HG03469 (cell line): ENCODE results near the gene ZNF484.
"Not testable (repeated sequence)": the region's sequence is repeated elsewhere in the genome, so short reads cannot be mapped to it uniquely, and the experiment has no call there.

Source experiments
- ATAC-seq: cut with Tn5 transposase; IDR thresholded peaks from one replicate; pipeline ENCODE4 v1.9.1; 2021; ENCODE audit warnings: mild to moderate bottlenecking, moderate library complexity, moderate number of reproducible peaks; ENCODE audit not compliant: unreplicated experiment

ZNF484 gene

DNA sequence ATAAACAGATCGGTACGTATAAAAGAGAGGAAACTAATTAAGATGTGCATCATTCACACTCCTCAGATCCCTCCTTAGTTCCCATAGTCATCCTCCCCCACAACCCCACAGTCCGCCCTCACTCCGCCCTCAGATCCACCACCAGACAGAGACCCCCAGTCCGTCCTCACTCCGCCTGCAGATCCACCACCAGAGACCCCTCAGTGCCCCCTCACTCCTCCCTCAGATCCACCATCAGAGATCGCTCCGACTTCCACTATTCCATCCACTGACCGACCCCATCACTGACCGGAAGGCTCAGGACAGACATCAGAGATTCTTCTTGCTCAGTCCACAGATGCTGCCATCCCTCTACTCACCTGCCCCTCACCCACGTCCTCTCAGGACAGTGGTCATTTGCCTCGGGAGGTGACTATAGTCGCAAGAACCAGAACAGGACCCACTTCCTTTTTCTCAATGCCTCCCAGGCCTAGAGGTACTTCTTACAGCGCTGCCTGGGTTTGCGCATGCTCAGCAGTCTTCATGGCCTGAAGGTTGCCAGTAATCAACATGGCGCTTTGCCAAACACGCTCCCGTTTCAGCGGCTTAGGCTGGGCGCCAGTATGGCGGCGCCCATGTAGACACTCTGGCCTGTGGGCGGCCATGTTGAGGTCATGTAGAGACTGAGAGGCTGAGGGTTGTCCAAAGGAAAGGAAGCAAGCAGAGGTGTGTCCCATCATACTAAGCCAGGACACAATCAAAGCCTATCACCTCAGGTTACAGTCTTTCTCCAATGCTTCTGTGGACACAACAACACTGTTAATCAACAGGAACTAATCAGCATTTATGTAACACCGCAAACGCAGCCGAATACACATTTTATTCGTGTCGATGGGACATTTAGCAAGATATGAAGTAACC, at the start of gene ZNF484:
Gene ZNF484 (minus strand): TSS at position 508 of the 900 bp plus-strand sequence. CDS start 3,009 bp downstream, outside the sequence.
- ATAC-seq = peak; percentile 91

- no peak for ATAC-seq
Observed at GRCh38 chr9:92920437-92920836, 42.6 kb upstream of the ZNF484 start.

DNA sequence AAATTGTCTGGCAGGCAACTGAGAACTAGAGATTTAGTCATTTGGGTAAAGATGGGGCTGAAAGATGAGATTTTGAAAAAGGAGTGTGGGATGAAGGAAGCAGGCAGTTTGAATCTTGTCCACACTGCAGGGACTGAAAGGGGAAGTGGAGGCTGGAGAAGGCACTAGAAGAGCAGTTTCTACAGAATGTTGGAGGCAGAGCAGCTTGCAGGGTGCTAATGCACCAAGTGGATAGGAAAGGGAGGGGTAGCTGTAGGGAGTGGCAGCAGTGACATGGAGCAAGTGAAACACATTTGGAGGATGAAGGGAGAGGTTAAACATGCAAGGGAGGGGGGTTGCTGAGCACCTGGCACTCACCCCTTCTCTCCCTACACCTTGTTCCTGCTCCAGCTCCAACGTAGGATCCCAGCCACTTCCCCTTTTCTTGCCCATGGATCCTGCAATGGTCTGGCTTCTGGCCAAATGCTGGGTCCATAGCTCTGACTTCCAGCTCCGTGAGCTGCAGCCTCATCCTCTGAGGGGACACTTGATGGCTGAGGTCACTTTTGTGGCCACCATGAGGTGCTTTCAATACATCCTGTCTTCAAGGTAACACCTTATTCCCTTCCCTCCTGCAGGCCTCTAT, 39.5 kb upstream of the ZNF484 start:
- no peak for ATAC-seq

- ATAC-seq = no peak
Observed at GRCh38 chr9:92911511-92912475, 34.0 kb upstream of the ZNF484 start.

DNA sequence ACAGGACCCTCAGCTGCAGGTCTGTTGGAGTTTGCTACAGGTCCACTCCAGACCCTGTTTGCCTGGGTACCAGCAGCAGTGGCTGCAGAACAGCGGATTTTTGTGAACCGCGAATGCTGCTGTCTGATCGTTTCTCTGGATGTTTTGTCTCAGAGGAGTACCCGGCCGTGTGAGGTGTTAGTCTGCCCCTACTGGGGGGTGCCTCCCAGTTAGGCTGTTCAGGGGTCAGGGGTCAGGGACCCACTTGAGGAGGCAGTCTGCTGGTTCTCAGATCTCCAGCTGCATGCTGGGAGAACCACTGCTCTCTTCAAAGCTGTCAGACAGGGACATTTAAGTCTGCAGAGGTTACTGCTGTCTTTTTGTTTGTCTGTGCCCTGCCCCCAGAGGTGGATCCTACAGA, 27.3 kb upstream of the ZNF484 start:
- ATAC-seq = not testable (repeated sequence)

GRCh38 chr9:92897323-92897722, 19.5 kb upstream of the ZNF484 start:
- ATAC-seq = no peak

- ATAC-seq = no peak
Observed at GRCh38 chr9:92895812-92896436, 18.1 kb upstream of the ZNF484 start.

DNA sequence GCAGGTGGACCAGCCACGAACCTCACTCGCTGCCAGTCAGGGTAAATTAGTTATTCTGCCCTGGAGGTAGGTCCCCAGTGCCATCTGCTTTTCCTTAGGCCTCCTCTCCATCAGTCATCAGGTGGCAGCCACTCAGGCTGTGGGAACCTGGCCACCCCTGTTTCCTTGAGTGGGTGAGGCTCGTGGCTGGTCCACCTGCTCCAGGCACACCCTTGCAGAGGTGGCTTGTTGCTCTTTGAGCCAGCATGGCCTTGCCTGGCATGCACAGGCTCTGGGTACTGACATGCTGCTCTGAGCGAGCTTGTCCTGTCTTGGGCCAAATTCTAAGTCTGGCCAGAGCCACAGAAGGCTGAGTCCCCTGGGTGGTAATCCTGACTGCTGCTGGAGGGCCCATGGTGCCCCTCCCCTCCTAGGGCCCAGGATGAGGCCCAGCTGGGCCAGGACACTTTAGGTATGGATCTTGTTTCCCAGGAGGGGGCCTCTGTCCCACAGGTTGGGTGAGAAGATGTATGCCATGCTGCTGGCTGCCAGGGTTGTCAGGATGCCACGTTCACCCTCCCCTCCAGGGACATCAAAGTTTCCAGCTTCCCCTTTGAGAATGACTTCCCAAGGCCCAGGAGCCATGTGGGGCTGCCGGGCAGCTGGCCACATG, 17.0 kb upstream of the ZNF484 start:
- no peak for ATAC-seq

- ATAC-seq = not testable (repeated sequence)
Observed at GRCh38 chr9:92893916-92894610, 16.2 kb upstream of the ZNF484 start.

- ATAC-seq = not testable (repeated sequence)
Observed at GRCh38 chr9:92892276-92892675, 14.4 kb upstream of the ZNF484 start.

DNA sequence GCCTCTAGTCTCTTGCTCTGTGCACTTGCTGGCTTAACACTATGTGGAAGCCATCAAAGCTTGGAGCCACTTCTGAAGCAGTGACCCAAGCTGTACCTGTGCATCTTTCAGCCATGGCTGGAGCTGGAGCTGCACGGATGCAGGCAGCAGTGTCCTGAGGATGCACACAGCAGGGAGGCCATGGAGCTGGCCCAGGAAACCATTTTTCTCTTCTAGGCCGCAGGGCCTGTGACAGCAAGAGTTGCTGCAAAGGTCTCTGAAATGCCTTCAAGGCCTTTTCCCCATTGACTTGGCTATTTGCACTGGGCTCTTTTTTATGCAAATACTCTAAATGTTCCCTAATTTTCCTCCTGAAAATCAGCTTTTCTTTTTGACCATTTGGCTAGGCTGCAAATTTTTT, 12.9 kb upstream of the ZNF484 start:
- no peak for ATAC-seq

- ATAC-seq = no peak
Observed at GRCh38 chr9:92887880-92888338, 10.1 kb upstream of the ZNF484 start.

- not testable (repeated sequence) for ATAC-seq
Observed at GRCh38 chr9:92886846-92887610, 9.2 kb upstream of the ZNF484 start.

- not testable (repeated sequence) for ATAC-seq
Observed at GRCh38 chr9:92883666-92884405, 6.0 kb upstream of the ZNF484 start.

GRCh38 chr9:92882276-92882675, 4.4 kb upstream of the ZNF484 start:
- ATAC-seq = no peak

GRCh38 chr9:92875373-92875772, 2.5 kb downstream of the ZNF484 start:
- ATAC-seq = no peak

DNA sequence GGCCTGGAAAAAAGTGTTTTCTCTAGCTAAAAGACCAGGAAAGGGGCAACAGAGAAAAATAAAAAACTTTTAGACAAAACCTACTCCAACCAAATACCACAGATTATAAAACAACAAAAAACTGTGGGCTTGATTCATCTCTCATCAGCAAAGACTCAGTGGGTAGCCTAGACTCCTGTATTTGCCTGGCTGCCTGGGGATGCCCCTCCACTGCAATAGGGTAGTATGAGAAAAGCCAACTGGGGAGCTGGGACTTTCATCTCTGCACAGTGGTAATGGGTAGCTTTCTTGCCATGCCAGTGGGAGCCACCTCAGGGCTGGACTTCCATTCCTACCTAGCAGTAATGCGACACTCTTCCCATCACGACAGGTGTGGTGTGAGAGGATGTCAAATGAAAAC, 7.5 kb downstream of the ZNF484 start:
- no peak for ATAC-seq

- not testable (repeated sequence) for ATAC-seq
Observed at GRCh38 chr9:92866600-92866999, 11.2 kb downstream of the ZNF484 start.
